ENCODE measurements around the gene ARPC5.
A peak's percentile ranks its signal among the peaks of the same experiment; 100 is the strongest.
"Not testable (repeated sequence)": the region's sequence is repeated elsewhere in the genome, so short reads cannot be mapped to it uniquely, and the experiment has no call there.

The ARPC5 gene

DNA sequence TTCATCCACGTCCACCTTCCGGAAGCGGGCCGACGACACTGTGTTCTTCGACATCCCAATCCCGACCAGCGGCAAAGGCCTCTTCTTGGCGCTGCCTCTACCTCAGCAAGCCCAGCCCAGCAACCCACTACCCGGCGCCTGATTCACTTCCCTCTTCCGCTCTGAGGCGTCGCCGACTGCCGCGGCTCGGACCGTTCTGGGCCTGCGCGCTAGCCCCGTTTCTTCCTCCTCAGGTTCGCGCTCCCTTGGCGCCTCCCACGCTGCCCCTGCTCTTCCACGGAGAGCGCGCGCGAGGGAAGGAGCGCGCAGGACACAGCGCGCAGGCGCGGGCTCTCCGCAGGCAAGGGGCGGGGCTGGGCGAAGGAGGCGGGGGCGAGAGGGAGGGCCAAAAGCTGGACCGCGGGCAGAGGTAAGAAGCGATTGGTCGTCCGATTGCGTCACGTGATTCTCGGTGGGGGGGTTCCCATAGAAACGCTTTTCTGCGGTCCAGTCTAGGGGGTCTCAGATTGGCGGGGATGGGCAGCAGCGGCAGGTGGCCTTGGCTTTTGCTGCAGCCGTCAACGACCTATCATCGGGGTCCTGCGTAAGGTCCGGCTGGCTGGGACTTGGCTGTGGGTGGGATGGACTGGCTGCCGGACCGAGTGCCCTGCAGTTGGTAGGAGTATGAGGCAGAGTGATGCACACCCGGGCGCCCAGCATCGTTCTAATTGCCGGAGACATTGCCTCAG is at the start of gene ARPC5:
TSS of gene ARPC5 (minus strand) at position 178 of the 728 bp plus-strand sequence. CDS start at position 54, 124 bp downstream.
- DNase-seq, result peak; percentile 97

DNA sequence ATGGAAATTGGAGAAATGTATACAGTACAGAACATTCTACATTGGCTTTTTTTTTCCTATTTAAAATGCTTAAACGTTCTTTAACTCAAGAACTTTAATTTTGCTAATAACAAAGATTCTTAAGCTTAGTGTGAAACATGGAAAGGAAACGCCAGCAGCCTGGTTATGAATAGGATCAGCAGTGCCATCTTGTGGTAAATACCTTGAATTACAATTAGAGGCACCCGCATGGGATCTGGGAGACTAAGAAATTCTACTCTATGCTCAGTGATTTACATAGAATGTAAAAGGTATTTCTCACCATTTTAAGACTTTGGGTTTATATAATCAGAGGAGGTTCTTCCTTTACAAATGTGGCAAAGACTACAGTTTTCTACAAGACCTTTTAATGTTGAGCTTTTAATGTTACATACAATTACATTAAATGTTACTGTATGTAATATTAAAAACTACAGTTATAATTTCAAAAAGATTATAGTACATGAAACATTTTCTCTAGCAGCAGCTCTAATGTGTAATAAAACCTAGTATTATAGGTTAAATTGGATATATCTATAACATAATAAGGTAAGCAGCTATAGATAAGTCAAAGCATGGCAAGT is 49.6 kb upstream of the ARPC5 start:
- peak; percentile 70 for DNase-seq

DNA sequence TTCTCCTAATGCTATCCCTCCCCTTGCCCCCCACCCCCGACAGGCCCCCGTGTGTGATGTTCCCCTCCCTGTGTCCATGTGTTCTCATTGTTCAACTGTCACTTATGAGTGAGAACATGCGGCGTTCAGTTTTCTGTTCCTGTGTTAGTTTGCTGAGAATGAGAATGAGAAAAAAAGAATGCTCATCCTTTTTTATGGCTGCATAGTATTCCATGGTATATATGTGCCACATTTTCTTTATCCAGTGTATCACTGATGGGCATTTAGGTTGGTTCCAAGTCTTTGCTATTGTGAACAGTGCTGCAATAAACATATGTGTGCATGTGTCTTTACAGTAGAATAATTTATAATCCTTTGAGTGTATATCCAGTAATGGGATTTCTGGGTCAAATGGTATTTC is 43.8 kb upstream of the ARPC5 start:
- not testable (repeated sequence) for DNase-seq

DNA sequence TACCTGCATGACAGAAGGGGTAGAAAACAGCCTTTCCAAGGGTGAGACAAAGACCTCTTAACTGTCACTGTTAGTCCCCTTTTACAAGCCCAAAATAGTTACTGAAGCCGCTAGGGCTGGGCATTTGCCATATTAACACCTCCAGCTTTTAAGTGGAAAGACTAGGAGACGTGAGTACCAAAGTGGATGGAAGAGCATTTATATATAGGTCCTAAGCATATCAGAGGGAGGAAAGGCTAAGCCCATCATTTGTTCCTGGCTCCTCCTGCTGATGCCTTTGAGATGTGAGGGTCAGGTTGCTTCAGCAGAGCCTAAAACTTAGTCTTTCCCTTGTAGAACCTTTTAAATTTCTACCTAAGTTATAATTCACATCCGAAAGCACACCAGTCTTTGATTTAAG is 43.2 kb upstream of the ARPC5 start:
- no peak for DNase-seq

DNA sequence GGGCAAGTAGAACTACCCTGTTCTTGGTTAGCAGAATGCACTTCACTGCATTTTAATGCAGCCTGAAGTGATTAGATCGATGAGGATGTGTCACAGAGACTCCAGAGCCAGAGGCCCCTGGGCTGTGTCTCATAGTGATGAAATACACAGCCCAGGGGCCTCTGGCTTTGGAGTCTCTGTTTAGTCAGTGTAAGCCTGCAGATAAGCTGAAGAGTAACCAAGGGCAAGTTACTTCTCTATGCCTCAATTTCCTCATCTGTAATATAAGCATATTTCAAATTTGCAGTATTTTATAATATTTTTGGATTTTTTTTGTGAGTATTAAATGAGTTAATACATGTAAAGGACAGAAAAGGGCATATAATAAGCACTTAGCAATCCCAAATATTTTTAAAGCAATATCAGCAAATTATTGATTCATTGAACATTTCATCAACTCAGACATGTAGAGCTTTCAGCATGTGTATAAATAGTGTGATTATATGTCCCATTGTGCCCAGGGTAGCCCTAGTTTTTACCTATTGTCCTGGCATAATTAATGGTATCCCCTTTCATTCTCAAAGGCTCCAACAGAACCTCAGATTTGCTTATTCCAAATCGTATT is 41.1 kb upstream of the ARPC5 start:
- no peak for DNase-seq

DNA sequence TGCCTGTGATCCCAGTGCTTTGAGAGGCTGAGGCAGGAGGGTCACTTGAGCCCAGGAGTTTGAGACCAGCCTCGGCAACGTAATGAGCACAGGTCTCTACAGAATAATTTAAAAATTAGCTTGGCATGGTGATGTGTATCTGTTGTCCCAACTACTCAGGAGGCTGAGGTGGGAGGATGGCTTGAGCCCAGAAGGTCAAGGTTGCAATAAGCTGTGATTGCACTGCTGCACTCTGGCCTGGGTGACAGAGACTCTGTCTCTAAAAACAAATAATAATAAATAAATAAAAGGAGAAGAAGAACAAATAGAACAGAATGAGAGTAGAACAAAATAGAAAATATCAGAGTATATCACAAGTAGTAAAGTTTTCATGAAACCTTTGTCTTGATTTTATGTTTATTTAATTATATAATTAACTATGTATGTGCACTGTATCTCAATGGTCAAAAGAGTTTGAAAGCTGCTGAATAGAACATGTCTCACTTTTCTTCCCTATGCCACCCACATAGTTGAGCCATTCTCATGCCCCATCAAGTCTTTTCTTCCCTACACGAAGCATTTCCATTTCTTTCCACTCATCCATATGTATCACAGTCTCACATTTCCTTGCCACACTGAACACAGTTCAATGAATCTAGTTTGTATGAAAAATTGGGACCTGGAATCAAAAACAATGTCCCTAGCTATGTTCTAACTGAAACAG is 40.5 kb upstream of the ARPC5 start:
- no peak for DNase-seq

GRCh38 chr1:183675381-183675780 is 39.8 kb upstream of the ARPC5 start:
- no peak for DNase-seq

DNA sequence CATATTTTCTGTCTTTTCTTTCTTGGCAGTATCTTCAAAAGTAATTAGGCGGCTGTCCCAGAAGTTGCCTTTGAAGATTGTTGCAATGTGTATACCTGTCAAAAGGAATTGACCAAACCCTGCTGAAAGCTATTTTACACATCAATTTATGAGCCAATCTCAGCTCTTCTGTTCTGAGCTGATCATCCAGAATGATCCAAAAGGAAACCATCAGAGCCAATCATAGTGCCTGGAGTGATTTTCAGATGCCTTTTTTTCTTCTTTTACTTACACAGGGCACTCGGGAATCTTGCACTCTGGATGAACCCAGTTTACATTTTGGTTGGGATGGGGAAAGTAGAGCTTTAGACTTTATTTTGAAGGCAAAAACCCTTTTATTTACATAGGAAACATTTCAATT is 39.3 kb upstream of the ARPC5 start:
- no peak for DNase-seq

- DNase-seq, result no peak
These were observed 38.8 kb upstream of the ARPC5 start for GRCh38 chr1:183674339-183674738.

DNA sequence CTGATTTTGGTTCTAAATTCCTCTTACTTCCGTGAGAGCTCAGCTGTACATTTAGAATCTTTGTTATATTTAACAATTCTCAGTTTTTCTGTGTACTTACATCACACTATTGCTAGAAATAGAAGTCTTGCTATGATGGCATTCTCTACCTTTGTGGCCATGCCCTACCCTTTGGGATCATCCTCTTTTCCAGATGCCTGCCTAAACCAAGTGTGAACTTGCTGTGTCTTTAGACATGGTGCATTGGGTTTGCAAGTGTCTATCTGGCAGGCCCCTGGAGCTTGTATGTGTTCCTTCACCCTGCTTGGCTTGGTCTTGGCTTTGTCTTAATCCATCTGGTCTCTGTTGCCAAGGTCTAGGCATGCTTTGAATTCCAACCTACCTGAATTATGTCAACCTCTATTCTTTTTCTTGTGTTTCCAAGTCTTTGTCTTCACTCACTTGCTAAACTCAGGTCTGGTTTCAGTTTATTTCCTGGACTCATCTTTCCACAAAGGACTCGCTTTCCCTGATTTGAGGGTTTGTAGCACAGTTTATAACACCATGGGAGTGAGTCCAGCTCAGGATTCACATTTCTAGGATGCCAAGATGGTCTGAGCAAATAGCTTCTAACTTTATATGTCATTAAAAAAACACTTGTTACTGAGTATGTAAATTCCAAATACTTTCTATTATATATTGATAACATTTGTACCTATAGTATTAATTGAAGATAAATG is 38.2 kb upstream of the ARPC5 start:
- DNase-seq, result no peak

GRCh38 chr1:183670169-183670568 is 34.6 kb upstream of the ARPC5 start:
- no peak for DNase-seq

GRCh38 chr1:183656355-183656754 is 20.8 kb upstream of the ARPC5 start:
- DNase-seq, result no peak

GRCh38 chr1:183655562-183656075 is 20.0 kb upstream of the ARPC5 start:
- DNase-seq, result peak; percentile 74

DNA sequence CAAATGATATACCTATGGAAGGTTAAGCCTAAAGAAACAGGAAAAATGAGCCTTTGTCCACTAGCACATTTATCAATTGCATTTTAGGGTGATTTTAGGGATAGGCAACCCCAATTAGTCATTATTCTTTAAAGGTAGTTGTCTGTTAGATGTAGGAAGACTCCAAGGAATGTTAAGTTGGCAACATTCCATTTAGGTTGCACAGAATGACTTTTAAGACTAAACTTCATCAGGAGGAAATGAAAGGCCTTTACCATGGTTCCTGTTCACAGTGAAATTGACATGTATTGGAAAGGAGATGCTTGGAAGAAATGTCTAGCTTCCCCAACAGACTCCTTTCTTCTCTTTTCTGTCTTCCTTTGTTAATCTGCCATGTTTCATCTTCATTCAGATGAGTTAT is 19.1 kb upstream of the ARPC5 start:
- DNase-seq, result no peak

GRCh38 chr1:183653876-183654451 is 18.4 kb upstream of the ARPC5 start:
- no peak for DNase-seq

- DNase-seq, result no peak
These were observed 17.8 kb upstream of the ARPC5 start for GRCh38 chr1:183653462-183653794.

- peak; percentile 23 for DNase-seq
These were observed 17.2 kb upstream of the ARPC5 start, which contains the start of gene APOBEC4 for GRCh38 chr1:183652547-183653461. Gene APOBEC4, minus strand, starts transcription at chr1:183653316. Its CDS starts 4,535 bp downstream, at chr1:183648781.

GRCh38 chr1:183652107-183652506 is 16.5 kb upstream of the ARPC5 start:
- peak; percentile 27 for DNase-seq

DNA sequence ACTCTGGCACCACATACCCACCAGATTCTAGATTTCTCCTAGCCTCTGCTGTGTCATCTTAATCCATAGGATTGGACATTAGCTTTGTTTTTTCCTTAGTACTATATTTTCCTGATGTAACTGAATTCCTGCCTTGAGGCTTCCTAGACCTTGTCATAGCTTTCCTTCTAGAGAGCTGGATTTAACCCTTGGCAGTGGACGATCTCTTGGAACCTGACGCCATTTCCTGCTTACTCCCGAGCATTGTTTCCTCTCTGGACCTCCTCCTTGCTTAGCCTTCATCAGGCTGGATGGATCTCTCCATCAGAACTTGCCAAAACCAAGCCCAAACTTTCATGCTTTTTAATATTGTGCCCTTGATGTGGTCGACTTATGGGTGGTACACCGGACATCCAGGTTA is 16.0 kb upstream of the ARPC5 start:
- no peak for DNase-seq

DNA sequence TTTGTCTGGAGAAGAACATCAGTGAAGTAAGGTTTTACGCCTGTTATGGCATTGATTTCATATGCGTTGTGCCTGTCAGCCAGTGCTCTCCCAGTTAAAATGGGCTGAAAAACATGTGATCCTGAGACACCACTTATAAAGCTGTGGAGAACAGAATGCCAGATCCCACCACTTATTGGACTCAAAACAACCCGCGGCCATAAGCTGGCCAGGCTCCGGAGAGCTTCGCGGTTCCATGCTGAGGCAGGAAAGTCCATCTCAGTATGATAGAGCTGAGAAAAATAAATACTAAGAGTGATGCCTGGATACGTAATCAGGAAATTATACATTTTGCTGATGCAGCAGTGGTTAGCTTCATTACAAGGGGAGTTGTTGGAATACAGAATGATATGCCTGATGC is 12.5 kb upstream of the ARPC5 start:
- DNase-seq, result no peak

GRCh38 chr1:183646776-183647175 is 11.2 kb upstream of the ARPC5 start:
- no peak for DNase-seq
